AG04449 (cell line): ENCODE measurements around the gene TNXB.

Experiments used
- CTCF ChIA-PET: fragments of 350-600 bp; formaldehyde crosslinking; extraction: SDS; loops from one replicate; lab custom pipeline; 2021; ENCODE audit warnings: antibody characterized with exemption; lab: Yijun Ruan, JAX
- POLR2A ChIA-PET: fragments of 400-600, 350-600 bp; formaldehyde crosslinking; extraction: SDS; loops from one replicate; lab custom pipeline; 2020; ENCODE audit warnings: antibody characterized with exemption, inconsistent platforms; lab: Yijun Ruan, JAX
- DNase-seq: peaks from one replicate; pipeline ENCODE4 v3.0.0-alpha.2; 2010; ENCODE audit warnings: low read depth, low spot score
- H3K4me3 ChIP-seq: 2 replicates; pipeline ENCODE4 v1.5.1; 2011; ENCODE audit warnings: low read depth, mild to moderate bottlenecking, control low read depth, low read length
- TF ChIP-seq, protein P1 (sequence below): IDR thresholded peaks from one replicate; pipeline ENCODE4 v1.5.1; 2011; ENCODE audit warnings: mild to moderate bottlenecking, moderate library complexity, low read length, control low read depth, inconsistent platforms; ENCODE audit not compliant: insufficient read depth; ENCODE audit errors: missing control alignments

TNXB gene

DNA sequence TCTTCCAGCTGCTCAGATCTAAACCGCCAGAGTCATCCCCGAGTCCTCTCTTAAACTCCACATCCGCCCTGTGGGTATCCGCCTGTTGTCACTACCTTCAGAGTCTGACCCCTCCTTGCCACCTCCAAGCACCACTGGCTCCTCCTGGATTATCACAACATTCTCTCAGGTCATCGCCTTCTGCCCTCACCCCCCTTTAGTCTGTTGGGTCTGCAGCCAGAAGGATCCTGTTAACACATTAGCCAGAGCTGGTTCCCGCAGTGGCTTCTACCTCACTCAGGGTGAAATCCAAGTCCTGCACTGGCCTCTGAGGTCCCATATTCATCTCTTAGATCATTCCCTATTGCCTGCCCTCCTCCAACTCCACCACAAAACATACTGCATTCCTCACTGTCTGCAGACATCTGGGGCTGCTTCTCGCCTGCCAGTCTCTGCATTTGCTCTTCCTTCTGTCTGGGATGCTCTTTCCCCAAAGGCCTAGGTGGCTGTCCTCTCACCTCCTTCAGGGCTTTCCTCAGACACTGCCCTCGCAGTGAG, 34.1 kb downstream of the TNXB start:
- no peak for DNase-seq
- CTCF ChIA-PET, result interaction anchor here (1.0 to 2.8 kb wide), 4 partner anchors 12 to 44 kb away, joined by 3 to 18 read pairs (median 6); no protein-coding TSS in a partner anchor
- POLR2A ChIA-PET, result no interaction called here
- no peak overlapping the region for H3K4me3 ChIP-seq
- TF ChIP-seq, protein P1, sequence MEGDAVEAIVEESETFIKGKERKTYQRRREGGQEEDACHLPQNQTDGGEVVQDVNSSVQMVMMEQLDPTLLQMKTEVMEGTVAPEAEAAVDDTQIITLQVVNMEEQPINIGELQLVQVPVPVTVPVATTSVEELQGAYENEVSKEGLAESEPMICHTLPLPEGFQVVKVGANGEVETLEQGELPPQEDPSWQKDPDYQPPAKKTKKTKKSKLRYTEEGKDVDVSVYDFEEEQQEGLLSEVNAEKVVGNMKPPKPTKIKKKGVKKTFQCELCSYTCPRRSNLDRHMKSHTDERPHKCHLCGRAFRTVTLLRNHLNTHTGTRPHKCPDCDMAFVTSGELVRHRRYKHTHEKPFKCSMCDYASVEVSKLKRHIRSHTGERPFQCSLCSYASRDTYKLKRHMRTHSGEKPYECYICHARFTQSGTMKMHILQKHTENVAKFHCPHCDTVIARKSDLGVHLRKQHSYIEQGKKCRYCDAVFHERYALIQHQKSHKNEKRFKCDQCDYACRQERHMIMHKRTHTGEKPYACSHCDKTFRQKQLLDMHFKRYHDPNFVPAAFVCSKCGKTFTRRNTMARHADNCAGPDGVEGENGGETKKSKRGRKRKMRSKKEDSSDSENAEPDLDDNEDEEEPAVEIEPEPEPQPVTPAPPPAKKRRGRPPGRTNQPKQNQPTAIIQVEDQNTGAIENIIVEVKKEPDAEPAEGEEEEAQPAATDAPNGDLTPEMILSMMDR, result no peak

DNA sequence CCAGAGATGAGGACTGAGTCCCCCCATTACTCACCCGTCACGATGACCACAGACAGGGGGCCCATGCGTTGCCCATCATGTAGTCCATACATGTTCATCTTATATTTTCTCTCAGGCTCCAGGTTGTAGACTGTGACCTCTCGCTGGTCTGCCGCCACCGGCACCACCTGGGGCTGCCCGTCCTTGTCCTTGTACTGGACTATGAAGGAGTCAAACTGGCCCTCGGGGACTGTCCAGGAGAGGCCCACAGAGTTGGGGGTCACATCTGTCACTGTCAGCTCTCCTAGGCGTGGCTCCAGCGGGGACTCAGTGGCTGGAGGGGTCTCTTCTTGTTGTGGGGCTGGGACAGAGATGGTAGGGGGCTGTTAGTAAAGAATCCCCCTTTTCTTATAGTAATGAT, 35.5 kb downstream of the TNXB start:
- CTCF ChIA-PET, result interaction anchor here (1.2 to 4.5 kb wide), 2 partner anchors 21 to 25 kb away, joined by 3 to 21 read pairs; no protein-coding TSS in a partner anchor
- TF ChIP-seq, protein P1, result no peak
- H3K4me3 ChIP-seq, result no peak overlapping the region
- DNase-seq, result no peak
- POLR2A ChIA-PET, result no interaction called here

DNA sequence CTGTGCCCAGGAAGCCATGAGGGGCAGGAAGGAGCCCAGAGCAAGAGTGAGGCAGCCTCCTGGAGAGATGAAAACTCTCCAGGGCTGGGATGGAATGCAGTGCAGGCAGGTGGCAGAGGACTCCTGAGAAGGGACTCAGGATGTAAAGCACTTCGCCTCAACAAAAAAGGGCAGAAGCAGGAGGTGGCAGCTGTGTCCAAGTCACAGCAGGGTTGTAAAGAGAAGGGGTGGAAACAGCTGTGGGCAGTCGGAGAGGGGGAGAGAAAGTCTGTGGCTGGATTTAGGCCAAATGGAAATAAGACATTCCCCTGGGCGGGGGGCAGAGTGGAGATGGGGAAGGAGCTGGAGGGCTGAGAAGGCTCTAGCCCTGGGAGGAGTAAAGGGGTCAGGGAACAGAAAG, 36.0 kb downstream of the TNXB start:
- CTCF ChIA-PET, result interaction anchor here (1.1 to 4.5 kb wide), 3 partner anchors 15 to 25 kb away, joined by 3 to 21 read pairs (median 3); no protein-coding TSS in a partner anchor
- POLR2A ChIA-PET, result no interaction called here
- TF ChIP-seq, protein P1, result no peak
- no peak for DNase-seq
- no peak overlapping the region for H3K4me3 ChIP-seq

DNA sequence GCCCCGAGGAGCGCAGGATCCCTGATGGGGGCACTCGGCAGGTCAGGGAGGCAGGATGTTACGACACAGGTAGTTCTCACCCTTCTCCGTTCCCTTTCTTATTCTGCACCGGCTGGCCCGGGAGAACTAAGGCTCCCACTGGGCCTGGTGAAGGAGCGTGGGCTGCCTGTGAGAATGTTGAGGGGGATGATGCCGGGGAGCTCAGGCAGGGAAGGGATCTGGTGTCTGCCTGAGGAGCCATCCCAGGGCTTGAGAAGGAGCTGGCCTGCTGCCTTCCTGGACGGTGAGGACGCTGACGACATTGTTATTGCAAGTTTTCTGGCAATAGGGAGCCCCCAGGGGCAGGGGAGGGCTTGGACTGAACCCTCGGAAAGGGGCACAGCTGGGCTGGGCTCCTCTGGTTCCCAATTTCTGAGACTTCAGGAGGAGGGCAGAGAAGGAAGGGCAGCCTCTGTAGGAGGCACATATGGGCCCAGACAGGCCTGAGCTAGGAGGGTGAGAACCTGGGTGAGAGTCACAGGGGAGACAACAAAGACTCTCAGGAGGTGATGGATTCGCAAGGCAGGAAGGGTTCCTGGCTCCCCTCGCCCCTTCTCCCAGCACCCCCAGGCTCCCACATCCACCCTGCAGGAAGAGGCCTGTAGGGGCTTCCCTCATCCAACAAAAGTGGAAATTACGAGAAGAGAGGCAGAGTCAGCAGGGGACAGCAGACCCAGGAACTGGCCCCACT, 38.2 kb downstream of the TNXB start:
- POLR2A ChIA-PET, result no interaction called here
- no peak overlapping the region for H3K4me3 ChIP-seq
- DNase-seq, result no peak
- TF ChIP-seq, protein P1, result no peak
- CTCF ChIA-PET, result interaction anchor here (4.5 kb wide), 1 partner anchor 23 kb away, joined by 21 read pairs; no protein-coding TSS in a partner anchor

DNA sequence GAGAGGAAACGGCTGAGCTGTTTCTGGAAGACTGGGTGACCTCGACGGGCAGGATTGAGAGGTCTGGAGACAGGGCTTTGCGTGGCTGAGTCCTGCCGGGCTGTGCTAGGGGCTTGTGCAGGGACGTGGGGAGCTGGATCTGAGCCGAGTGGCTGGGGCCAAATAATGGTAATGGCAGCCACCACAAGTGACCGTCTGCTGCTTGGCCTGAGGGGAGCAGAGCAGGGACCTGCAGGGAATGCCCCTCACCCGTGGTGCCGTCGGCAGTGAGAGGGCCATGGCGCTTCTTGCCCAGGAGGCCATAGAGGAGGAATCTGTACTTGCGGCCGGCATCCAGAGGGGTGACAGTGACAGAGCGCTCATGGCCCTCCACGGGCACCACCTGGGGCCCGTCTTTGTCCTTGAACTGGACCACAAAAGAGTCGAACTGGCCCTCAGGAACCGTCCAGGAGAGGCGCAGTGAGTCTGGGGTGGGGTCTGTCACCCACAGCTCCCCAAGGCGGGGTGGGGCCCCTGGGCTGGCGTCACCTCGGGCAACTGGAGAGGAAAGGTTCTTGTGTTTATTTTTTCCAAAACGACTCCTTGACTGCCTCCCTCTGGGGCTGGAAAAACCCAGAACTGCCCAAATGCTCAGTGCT, 39.1 kb downstream of the TNXB start:
- POLR2A ChIA-PET, result no interaction called here
- TF ChIP-seq, protein P1, result no peak
- no peak for DNase-seq
- H3K4me3 ChIP-seq, result no peak overlapping the region
- CTCF ChIA-PET, result interaction anchor here (0.5 to 4.5 kb wide), 3 partner anchors 22 to 48 kb away, joined by 3 to 21 read pairs (median 3); no protein-coding TSS in a partner anchor

DNA sequence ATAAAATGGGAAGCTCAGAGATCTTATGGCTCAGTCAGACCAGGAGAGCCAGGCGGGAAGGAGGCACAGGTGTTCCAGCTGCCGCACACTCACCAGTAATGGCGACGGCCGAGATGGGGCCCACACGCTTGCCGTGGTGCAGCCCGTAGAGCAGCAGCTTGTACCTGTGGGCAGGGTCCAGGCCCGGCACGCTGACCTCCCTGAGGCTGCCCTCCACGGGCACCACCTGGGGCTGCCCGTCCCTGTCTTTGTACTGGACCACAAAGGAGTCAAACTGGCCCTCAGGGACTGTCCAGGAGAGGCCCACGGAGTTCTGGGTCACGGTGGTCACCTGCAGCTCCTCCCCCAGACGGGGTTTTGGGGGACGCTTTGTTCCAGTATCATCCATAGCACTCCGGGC, 39.7 kb downstream of the TNXB start:
- CTCF ChIA-PET, result interaction anchor here (1.1 to 4.5 kb wide), 2 partner anchors 21 to 49 kb away, joined by 3 to 21 read pairs; no protein-coding TSS in a partner anchor
- POLR2A ChIA-PET, result no interaction called here
- no peak overlapping the region for H3K4me3 ChIP-seq
- TF ChIP-seq, protein P1, result no peak
- DNase-seq, result no peak
